HT1080 (cell line): ENCODE measurements around the gene SLC12A6. TPM values are rescaled to one million over a fixed set of nuclear protein-coding genes. Genes with fewer than 3 reads are reported as not detected.
A peak's percentile ranks its signal among the peaks of the same experiment; 100 is the strongest.

Source experiments
- DNase-seq: peaks from one replicate; pipeline ENCODE4 v3.0.0-alpha.2; 2015; ENCODE audit warnings: low read depth
- total RNA-seq: library from RNA; depleted of rRNA; stranded (reverse); fragments of >200 nt; shearing (Covaris generic); gene quantifications from 2 replicates; pipeline ENCODE4 v1.2.3, GENCODE V29; 2014

The SLC12A6 gene
- total RNA-seq, 1 experiment from 2014 or later, result 9.3 TPM

GRCh38 chr15:34266751-34267150 is 70.8 kb downstream of the SLC12A6 start:
- no peak for DNase-seq

DNA sequence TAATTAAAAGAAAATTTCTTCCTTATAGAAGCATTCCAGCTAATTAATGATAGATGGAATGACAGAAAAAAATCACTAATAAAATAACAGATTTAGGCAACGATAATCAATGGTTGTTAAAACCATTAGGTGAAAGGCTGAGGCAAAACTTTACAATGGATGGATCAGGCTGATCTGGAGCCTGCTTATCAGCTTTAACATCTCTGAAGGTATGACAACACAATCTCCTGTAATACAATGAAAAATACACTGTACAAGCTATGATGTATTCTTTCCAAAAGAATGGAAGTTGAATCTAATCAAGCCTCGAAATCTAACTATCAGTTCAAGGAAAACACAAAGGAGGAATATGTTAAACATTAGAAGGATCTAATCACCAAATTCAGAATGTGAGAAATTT is 73.5 kb downstream of the SLC12A6 start:
- DNase-seq, result no peak

DNA sequence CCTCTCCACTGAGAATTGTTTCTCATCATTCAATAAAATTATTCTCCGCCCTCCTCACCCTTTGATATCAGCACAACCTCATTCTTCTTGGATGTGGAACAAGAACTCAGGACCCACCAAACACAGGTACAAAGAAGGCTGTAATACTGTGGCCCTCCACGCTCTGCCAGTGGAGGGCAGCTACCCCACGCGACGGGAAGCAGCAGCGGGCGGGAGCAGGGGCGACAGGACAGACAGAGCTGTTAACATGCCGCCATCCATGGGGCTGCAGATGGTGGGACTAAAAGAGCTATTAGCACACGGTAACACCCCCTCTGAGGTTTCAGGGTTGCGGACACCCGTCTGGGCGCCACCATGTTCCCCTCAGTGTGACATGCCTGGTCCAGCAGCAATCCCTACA is 75.2 kb downstream of the SLC12A6 start:
- DNase-seq, result no peak

DNA sequence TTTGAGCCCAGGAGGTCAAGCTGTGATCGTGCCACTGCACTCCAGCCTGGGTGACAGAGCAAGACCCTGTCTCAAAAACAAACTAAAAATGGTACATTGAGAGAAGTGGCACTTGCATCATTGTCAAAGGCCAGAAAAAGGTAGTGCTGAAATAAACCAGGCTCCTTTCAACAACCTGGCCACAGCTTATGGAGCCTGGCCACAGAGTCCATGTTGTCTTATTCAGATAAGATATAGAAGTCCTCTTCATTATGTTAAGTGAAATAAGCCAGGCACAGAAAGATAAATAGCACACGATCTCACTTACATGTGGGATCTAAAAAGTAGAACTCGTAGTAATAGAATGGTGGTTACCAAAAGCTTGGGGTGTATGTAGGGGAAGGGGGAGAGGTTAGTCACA is 78.0 kb downstream of the SLC12A6 start:
- no peak for DNase-seq

DNA sequence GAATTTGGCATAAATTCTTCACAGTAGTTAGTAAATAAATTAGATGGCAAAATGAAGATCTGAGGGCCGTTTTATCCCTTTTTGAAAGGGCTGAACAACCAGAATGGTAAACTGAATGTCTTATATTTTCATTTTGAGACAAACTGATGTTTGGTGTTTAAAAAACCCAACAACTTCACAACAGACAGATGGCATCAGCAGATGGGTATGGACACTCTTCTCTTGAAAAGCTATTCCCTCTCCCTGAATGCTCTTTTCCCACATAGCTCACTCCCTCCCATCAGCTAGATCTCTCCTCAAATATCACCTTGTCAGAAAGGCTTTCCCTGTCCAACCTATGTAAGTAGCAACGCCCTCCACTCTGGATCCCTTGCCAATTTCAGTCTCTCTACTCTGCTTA is 79.4 kb downstream of the SLC12A6 start:
- DNase-seq, result no peak

DNA sequence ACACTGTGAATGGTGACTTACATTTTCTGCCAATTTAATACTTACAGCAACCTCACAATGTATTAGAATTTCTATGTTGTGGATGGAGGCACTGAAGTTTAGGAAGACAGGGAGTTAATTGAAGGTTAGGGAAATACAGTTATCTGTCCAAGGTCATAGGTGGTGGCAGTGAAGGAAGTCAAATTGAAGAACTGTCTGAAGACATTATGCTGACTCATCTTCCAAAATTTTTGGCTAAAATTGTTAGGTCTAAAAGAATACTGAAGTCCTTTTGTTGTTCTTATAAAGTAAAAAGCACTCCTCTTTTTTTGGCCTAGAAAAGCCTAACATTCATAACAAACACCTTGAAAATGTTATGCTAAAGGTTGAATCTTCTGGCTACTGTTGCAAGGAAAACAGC is 85.0 kb downstream of the SLC12A6 start:
- no peak for DNase-seq

GRCh38 chr15:34248190-34248589 is 89.4 kb downstream of the SLC12A6 start:
- no peak for DNase-seq

DNA sequence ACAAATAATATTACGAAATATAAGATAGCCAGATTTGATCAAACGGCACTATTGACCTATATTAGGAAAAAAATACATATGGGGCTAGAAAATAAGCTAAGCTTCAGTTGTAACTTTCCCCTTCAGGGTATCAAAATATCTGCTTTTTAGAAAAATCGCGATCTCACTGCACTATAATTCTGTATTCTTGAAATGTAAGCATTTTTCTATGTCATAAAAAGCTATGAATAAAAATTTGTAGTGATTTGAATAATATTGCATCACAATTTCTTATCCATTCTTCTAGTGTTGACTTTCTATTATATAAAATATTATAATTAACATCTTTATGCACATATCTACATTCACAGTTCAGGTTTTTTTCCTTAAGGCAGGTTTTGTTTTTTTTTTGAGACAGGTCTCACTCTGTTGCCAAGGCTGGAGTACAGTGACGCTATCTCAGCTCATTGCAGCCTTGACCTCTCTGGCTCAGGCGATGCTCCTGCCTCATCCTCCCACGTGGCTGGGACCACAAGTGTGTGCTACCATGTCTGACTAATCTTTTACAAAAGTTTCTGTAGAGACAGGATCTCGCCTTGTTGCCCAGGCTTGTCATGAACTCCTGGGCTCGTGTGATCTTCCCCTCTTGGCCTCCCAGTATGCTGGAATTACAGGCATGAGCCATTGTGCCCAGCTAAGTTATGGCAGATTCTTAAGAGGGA is 91.2 kb downstream of the SLC12A6 start:
- DNase-seq, result no peak

DNA sequence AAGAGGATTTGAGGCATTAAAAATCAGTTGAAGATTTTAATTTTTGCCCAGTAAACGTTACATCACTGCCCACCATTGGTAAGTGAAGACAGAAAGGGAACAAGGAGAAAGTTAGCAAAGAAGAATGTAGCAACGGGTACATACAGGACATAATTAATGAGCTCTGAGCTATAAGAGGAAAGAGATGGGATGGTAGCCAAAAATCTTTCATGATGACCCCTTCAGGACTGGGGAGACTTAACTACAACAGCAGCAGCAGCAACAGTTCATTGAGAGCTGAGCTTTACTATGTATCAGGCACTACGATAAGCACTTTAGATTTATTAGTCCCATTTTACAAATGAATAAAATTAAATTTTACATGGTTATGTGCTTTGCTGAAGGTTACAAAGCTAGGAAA is 94.4 kb downstream of the SLC12A6 start:
- no peak for DNase-seq

DNA sequence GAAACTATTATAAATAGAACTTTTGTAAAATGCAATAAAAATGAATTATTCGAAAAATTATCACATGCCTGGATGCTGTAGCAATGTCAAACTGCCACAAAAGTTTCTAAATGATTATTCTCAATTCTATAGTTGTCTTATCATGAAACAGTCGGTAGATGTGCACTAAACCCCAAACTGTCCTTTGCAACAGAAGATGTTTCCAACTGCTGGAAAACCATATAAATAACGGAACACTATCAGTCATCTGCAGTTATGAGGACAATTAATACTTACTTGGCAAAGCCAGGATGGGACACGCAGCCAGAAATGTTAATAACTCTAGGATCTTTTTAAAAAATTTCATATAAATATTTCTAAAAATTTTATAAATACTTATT is 95.3 kb downstream of the SLC12A6 start:
- no peak for DNase-seq

GRCh38 chr15:34241376-34242330 is 95.9 kb downstream of the SLC12A6 start:
- peak; percentile 33 for DNase-seq

GRCh38 chr15:34240537-34240936 is 97.0 kb downstream of the SLC12A6 start:
- DNase-seq, result no peak

DNA sequence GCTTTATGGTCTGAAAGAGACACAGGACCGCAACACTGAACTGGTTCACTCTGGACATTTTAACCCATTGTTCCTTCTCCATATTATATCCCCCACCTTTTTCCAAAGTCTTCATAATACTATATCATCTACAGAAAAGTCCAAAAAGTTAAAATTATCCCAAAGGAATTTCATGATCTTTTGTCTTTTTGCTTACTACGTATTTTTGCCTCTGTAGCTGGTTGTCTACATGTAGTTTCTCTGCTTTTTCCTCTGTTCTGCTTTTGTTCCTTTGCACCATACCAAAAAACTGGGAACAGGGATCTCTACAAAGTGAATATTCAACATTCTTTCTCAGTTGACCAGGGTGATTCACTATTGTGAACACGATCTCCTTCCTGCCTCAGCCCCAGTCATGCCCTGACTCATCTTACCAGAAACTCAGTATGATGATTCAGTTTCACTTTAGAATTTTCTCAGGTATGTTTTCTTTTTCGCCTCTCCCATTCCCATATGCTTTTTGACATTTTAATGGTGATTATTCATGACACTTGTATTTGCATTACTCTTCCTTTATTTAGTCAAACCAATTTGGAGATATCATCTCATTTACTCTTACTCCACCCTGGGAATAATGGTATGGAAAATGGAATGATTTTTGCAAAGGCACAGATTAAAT is 98.3 kb downstream of the SLC12A6 start:
- DNase-seq, result peak; percentile 94

DNA sequence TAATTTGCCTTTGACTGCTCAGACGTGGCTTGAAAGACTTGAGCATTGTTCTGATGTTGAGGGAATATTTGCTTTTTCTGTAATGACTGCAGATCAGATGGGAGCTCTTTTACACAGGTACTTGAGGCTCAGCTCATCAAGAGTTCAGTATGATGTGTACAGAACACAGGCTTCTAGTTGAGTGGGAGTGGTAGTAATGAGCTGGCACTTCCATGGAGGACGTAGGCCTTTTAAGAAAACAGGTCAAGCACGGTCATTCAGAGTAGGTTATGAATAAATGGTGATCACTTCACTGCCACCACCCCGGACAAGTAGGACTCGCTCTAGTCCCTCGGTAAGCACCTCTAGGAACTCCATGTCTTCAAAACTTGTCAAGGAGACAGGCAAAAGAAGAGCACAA is 104.0 kb downstream of the SLC12A6 start:
- DNase-seq, result no peak

- DNase-seq, result no peak
Measured at GRCh38 chr15:34223904-34224596, 113.5 kb downstream of the SLC12A6 start.

- DNase-seq, result peak; percentile 77
Measured at GRCh38 chr15:34217587-34218225, 119.9 kb downstream of the SLC12A6 start.

GRCh38 chr15:34216527-34217270 is 120.9 kb downstream of the SLC12A6 start:
- no peak for DNase-seq

- DNase-seq, result no peak
Measured at GRCh38 chr15:34214135-34214534, 123.4 kb downstream of the SLC12A6 start.

GRCh38 chr15:34213690-34214089 is 123.9 kb downstream of the SLC12A6 start:
- no peak for DNase-seq
